Neural cell (in vitro differentiated cells): Measurements from ENCODE around the gene REL. TPM values are rescaled to one million over a fixed set of nuclear protein-coding genes. Genes with fewer than 3 reads are reported as not detected.

Experiments
- H2AFZ ChIP-seq: fragments of 200-600, 300-800 bp; sonication (generic), shearing (Covaris generic); 2 replicates; pipeline ENCODE4 v1.6.0; 2014; ENCODE audit warnings: low read depth, mild to moderate bottlenecking, antibody characterized with exemption, low read length, moderate library complexity
- H3F3A ChIP-seq: fragments of 200-600 bp; shearing (Covaris generic); 2 replicates; pipeline ENCODE4 v1.6.1; 2016; ENCODE audit warnings: mild to moderate bottlenecking, moderate library complexity, mixed read lengths, antibody characterized with exemption, low read length; ENCODE audit not compliant: insufficient read depth, poor library complexity, severe bottlenecking
- H3K27ac ChIP-seq: fragments of 200-600, 300-800 bp; sonication (generic), shearing (Covaris generic); 2 replicates; pipeline ENCODE4 v1.5.1; 2014; ENCODE audit warnings: mild to moderate bottlenecking, low read length, moderate library complexity
- H3K27me3 ChIP-seq: fragments of 300-800, 200-600 bp; sonication (generic), shearing (Covaris generic); 2 replicates; pipeline ENCODE4 v1.6.0; 2014; ENCODE audit warnings: mild to moderate bottlenecking, low read depth, low read length, moderate library complexity; ENCODE audit not compliant: insufficient read depth
- H3K36me3 ChIP-seq: fragments of 300-800, 200-600 bp; sonication (generic), shearing (Covaris generic); 2 replicates; pipeline ENCODE4 v1.5.1; 2014; ENCODE audit warnings: mild to moderate bottlenecking, antibody characterized with exemption, low read length, moderate library complexity; ENCODE audit not compliant: insufficient read depth
- H3K4me2 ChIP-seq: fragments of 300-800, 200-600 bp; sonication (generic), shearing (Covaris generic); 2 replicates; pipeline ENCODE4 v1.6.0; 2014; ENCODE audit warnings: mild to moderate bottlenecking, low read length
- H3K4me3 ChIP-seq: fragments of 300-800, 200-600 bp; sonication (generic), shearing (Covaris generic); 2 replicates; pipeline ENCODE4 v1.5.1; 2014; ENCODE audit warnings: mild to moderate bottlenecking, low read length, moderate library complexity
- H3K79me2 ChIP-seq: fragments of 200-600 bp; shearing (Covaris generic); replicated peaks from 2 replicates; pipeline ENCODE4 v1.6.0; 2014; ENCODE audit warnings: mild to moderate bottlenecking, low read length, moderate library complexity; ENCODE audit not compliant: insufficient read depth
- H3K9ac ChIP-seq: fragments of 300-800, 200-600 bp; sonication (generic), shearing (Covaris generic); 2 replicates; pipeline ENCODE4 v1.6.1; 2016; ENCODE audit warnings: mild to moderate bottlenecking, low read length, mixed read lengths
- H3K9me2 ChIP-seq: fragments of 200-600 bp; shearing (Covaris generic); 2 replicates; pipeline ENCODE4 v1.6.1; 2016; ENCODE audit warnings: mild to moderate bottlenecking, low read length, mixed read lengths; ENCODE audit not compliant: insufficient read depth
- H3K9me3 ChIP-seq: fragments of 200-600, 300-800 bp; sonication (generic), shearing (Covaris generic); 2 replicates; pipeline ENCODE4 v1.6.1; 2016; ENCODE audit warnings: mild to moderate bottlenecking, mixed run types, low read length, moderate library complexity, mixed read lengths
- H4K20me1 ChIP-seq: fragments of 200-600 bp; shearing (Covaris generic); 2 replicates; pipeline ENCODE4 v1.6.1; 2016; ENCODE audit warnings: mild to moderate bottlenecking, mixed run types; ENCODE audit not compliant: insufficient read depth
- EP300 ChIP-seq: fragments of 450-650 bp; conservative IDR thresholded peaks from 2 replicates; pipeline ENCODE4 v1.6.1; 2014; ENCODE audit warnings: antibody characterized with exemption, mild to moderate bottlenecking, moderate library complexity; ENCODE audit not compliant: poor library complexity, severe bottlenecking
- EZH2 ChIP-seq: fragments of 200-600, 300-800 bp; shearing (Covaris generic), sonication (generic); IDR thresholded peaks from 2 replicates; pipeline ENCODE4 v1.6.1; 2014; ENCODE audit warnings: antibody characterized with exemption, low read length, borderline replicate concordance, mild to moderate bottlenecking; ENCODE audit not compliant: insufficient read depth, poor library complexity, severe bottlenecking
- MXI1 ChIP-seq: fragments of 450-650 bp; conservative IDR thresholded peaks from 2 replicates; pipeline ENCODE4 v1.6.1; 2014; ENCODE audit warnings: antibody characterized with exemption, mild to moderate bottlenecking; ENCODE audit not compliant: poor library complexity, severe bottlenecking
- POLR2AphosphoS5 ChIP-seq: IDR thresholded peaks from 2 replicates; pipeline ENCODE4 v1.6.1; 2012
- RAD21 ChIP-seq: fragments of 450-650 bp; conservative IDR thresholded peaks from 2 replicates; pipeline ENCODE4 v1.6.1; 2014; ENCODE audit warnings: antibody characterized with exemption, mild to moderate bottlenecking, moderate library complexity
- SMC3 ChIP-seq: fragments of 450-650 bp; conservative IDR thresholded peaks from 2 replicates; pipeline ENCODE4 v1.6.1; 2014; ENCODE audit warnings: antibody characterized with exemption, mild to moderate bottlenecking, moderate library complexity; ENCODE audit not compliant: poor library complexity
- TAF1 ChIP-seq: IDR thresholded peaks from 2 replicates; pipeline ENCODE4 v1.6.1; 2012; ENCODE audit warnings: low read depth
- polyA plus RNA-seq: library from polyadenylated mRNA; depleted of rRNA; stranded (reverse); fragments of >200 nt; gene quantifications from 2 replicates; pipeline ENCODE4 v1.2.3, GENCODE V29; 2014
- TF ChIP-seq, protein P1 (sequence below): IDR thresholded peaks from 2 replicates; pipeline ENCODE4 v1.6.1; 2012; ENCODE audit warnings: borderline replicate concordance
- TF ChIP-seq, protein P2 (sequence below): fragments of 450-650 bp; IDR thresholded peaks from 2 replicates; pipeline ENCODE4 v1.5.1; 2014; ENCODE audit warnings: antibody characterized with exemption, mild to moderate bottlenecking, moderate library complexity; ENCODE audit not compliant: poor library complexity, severe bottlenecking

The REL gene
- polyA plus RNA-seq, 1 donor from 2014 or later = 1.9 TPM

DNA sequence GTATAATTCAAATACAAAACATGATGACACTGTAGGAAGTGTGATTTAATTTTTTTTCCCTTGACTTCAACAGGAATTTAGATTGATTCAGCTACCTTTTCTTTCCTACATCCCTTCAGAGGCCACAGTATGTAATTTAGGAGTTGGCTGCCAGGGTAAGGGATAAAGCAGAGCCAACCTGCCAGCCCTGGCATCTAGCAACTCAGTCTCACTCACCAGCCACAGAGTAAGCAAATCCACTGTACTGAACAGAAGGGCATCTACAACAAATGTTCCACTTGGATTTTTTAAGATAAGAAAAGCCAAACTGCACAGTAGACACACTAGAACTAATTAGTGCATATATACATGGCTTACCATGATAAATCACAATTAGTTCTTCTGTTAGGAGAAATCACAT, 81.8 kb downstream of the REL start:
- H3K9me2 ChIP-seq = no peaks in the 10 kb centered on the region
- H3F3A ChIP-seq = no peaks in the 10 kb centered on the region

DNA sequence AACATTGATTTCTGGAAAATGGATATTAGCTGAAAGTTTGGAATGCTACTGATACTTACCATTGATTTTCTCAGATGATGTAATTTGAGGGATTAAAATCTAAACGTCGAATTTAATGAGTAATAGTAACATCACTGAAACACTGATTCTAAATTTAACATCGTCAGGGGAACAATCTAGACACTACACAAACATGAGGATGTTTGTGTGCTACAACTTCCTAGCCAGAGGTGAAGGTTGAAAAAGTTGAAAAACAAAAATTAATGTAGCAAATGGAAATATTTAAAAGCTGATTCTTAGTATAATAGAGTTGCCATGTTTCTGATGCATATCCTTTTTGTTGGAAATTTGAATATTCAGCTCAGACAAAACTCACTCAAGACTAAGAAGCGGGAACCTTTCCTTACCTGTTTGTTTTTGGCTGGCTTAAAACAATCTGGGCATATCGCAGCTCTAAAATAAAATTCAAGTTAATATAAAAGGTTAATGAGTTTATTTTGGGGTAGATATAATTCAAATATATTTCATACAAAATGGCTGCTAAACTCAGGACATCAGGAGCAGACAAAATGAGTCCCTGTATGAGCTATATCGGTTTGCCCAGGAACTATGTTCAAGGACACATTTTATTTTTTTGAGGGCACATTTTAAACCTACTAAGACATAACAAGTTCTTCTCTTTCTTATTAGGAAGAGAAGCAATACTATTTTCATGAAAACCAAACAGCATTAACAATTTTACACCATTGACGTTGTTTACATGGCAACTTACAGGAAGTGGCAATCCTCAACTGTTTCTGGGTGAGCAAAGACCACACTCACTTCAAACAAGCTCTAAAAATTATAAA, 83.5 kb downstream of the REL start:
- no peaks in the 10 kb centered on the region for H3K9me3 ChIP-seq
- H3K4me2 ChIP-seq = no peak overlapping the region
- no peak overlapping the region for H2AFZ ChIP-seq
- no peak overlapping the region for H3K27ac ChIP-seq
- H3K9me2 ChIP-seq = no peaks in the 10 kb centered on the region
- no peak overlapping the region for H3K9ac ChIP-seq
- TF ChIP-seq, protein P1, sequence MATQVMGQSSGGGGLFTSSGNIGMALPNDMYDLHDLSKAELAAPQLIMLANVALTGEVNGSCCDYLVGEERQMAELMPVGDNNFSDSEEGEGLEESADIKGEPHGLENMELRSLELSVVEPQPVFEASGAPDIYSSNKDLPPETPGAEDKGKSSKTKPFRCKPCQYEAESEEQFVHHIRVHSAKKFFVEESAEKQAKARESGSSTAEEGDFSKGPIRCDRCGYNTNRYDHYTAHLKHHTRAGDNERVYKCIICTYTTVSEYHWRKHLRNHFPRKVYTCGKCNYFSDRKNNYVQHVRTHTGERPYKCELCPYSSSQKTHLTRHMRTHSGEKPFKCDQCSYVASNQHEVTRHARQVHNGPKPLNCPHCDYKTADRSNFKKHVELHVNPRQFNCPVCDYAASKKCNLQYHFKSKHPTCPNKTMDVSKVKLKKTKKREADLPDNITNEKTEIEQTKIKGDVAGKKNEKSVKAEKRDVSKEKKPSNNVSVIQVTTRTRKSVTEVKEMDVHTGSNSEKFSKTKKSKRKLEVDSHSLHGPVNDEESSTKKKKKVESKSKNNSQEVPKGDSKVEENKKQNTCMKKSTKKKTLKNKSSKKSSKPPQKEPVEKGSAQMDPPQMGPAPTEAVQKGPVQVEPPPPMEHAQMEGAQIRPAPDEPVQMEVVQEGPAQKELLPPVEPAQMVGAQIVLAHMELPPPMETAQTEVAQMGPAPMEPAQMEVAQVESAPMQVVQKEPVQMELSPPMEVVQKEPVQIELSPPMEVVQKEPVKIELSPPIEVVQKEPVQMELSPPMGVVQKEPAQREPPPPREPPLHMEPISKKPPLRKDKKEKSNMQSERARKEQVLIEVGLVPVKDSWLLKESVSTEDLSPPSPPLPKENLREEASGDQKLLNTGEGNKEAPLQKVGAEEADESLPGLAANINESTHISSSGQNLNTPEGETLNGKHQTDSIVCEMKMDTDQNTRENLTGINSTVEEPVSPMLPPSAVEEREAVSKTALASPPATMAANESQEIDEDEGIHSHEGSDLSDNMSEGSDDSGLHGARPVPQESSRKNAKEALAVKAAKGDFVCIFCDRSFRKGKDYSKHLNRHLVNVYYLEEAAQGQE = no peak
- TF ChIP-seq MXI1 (no peak), SMC3 (no peak), EP300 (no peak), EZH2 (no peak), RAD21 (no peak), POLR2AphosphoS5 (no peak), TAF1 (no peak)
- TF ChIP-seq, protein P2, sequence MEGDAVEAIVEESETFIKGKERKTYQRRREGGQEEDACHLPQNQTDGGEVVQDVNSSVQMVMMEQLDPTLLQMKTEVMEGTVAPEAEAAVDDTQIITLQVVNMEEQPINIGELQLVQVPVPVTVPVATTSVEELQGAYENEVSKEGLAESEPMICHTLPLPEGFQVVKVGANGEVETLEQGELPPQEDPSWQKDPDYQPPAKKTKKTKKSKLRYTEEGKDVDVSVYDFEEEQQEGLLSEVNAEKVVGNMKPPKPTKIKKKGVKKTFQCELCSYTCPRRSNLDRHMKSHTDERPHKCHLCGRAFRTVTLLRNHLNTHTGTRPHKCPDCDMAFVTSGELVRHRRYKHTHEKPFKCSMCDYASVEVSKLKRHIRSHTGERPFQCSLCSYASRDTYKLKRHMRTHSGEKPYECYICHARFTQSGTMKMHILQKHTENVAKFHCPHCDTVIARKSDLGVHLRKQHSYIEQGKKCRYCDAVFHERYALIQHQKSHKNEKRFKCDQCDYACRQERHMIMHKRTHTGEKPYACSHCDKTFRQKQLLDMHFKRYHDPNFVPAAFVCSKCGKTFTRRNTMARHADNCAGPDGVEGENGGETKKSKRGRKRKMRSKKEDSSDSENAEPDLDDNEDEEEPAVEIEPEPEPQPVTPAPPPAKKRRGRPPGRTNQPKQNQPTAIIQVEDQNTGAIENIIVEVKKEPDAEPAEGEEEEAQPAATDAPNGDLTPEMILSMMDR = no peak
- no peaks in the 10 kb centered on the region for H4K20me1 ChIP-seq
- H3K27me3 ChIP-seq = no peaks in the 10 kb centered on the region
- no peaks in the 10 kb centered on the region for H3K79me2 ChIP-seq
- no peaks in the 10 kb centered on the region for H3F3A ChIP-seq
- H3K36me3 ChIP-seq = no peaks in the 10 kb centered on the region
- H3K4me3 ChIP-seq = no peak overlapping the region

More for the DNA sequence above, 81.8 kb downstream of the REL start:
- H3K27ac ChIP-seq = no peak overlapping the region
- H3K4me3 ChIP-seq = no peak overlapping the region
- H3K9me3 ChIP-seq = no peaks in the 10 kb centered on the region
- H2AFZ ChIP-seq = no peak overlapping the region
- no peak overlapping the region for H3K4me2 ChIP-seq
- H3K36me3 ChIP-seq = no peaks in the 10 kb centered on the region
- no peaks in the 10 kb centered on the region for H4K20me1 ChIP-seq
- H3K9ac ChIP-seq = no peak overlapping the region
- no peaks in the 10 kb centered on the region for H3K79me2 ChIP-seq
- H3K27me3 ChIP-seq = no peaks in the 10 kb centered on the region
- TF ChIP-seq SMC3 (no peak), EZH2 (no peak), EP300 (no peak), POLR2AphosphoS5 (no peak), MXI1 (no peak), RAD21 (no peak)
- TF ChIP-seq, protein P1 = no peak
- TF ChIP-seq, protein P2 = no peak
